GM12892 (cell line): ENCODE data around the gene SCFD2.
"Not testable (repeated sequence)": the region's sequence is repeated elsewhere in the genome, so short reads cannot be mapped to it uniquely, and the experiment has no call there.

Experiments used
- DNase-seq: peaks from one replicate; pipeline ENCODE4 v3.0.0; 2011; ENCODE audit not compliant: insufficient read length
- FAIRE-seq: peaks from 2 replicates; lab custom pipeline; 2011; peaks lifted over from hg19 to GRCh38; lab: Jason Lieb, UNC
- POLR2A ChIP-seq: IDR thresholded peaks from 2 replicates; pipeline ENCODE4 v1.6.1; 2011; ENCODE audit warnings: low read depth, low read length, control low read depth
- POLR2AphosphoS5 ChIP-seq: IDR thresholded peaks from 2 replicates; pipeline ENCODE4 v1.6.1; 2011; ENCODE audit warnings: low read depth, low read length, control low read depth
- TAF1 ChIP-seq: IDR thresholded peaks from 2 replicates; pipeline ENCODE4 v1.6.1; 2011; ENCODE audit warnings: low read depth, mild to moderate bottlenecking, control low read depth, low read length, borderline replicate concordance

The SCFD2 gene

DNA sequence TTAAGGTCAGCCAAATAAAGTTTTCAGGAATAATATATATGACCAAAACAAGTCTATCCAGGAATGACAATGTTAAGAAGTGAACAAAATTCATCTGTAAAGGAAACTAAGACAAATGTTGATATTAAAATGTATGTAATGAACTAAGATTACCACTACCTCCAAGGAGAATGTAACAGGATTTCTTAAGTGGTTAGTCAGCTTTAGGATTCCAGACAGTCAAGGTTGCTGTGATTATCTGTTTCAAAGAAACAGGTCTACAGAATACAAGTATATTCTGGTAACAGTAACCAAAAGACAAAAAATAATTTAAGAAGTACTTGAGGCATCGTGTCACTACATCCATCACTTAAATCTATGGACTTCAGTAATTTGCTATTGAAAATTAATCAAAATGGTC, 172.8 kb downstream of the SCFD2 start:
- FAIRE-seq (no peak), DNase-seq (no peak)
- TF ChIP-seq TAF1 (no peak), POLR2A (no peak), POLR2AphosphoS5 (no peak)

DNA sequence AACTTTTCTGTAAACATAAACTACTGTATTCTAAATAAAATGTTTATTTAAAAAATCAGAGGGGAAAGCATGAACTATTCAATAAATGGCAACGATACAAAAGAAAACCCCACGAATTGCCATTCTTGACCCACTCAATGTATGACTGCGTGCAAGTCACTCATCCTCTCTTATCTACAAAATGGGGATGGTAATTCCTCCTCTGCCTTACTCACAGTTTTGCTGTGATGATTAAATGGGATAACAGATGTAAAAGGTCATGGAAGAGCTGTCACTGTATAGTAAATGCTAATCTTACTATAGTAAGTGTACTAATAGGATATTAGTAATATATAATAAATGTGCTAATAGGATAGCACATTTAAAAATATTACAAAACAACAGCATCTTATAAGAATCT, 173.4 kb downstream of the SCFD2 start:
- no peak for FAIRE-seq
- no peak for DNase-seq
- TF ChIP-seq TAF1 (no peak), POLR2A (no peak), POLR2AphosphoS5 (no peak)

DNA sequence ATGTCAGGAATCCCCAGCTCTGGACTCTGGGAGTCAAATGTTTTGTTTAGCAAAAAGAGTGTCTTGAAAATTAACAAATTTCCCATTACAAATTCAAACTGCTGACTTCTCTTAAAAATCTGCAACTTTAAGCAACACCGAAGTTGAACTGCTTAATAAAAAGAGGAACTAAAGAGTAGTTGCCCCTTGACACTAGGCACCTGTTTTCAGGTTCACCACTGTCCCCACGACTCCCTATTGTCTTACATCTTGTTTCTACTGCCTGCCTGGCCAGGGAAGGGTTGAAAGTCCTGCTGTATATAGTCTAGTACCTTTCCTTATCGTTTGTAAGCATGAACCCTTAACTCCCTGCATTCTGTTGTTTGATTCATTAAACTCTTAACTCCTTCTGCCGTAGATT, 173.9 kb downstream of the SCFD2 start:
- FAIRE-seq (no peak), DNase-seq (no peak)
- no peak for TF ChIP-seq TAF1
- no peak for TF ChIP-seq POLR2AphosphoS5
- no peak for TF ChIP-seq POLR2A

DNA sequence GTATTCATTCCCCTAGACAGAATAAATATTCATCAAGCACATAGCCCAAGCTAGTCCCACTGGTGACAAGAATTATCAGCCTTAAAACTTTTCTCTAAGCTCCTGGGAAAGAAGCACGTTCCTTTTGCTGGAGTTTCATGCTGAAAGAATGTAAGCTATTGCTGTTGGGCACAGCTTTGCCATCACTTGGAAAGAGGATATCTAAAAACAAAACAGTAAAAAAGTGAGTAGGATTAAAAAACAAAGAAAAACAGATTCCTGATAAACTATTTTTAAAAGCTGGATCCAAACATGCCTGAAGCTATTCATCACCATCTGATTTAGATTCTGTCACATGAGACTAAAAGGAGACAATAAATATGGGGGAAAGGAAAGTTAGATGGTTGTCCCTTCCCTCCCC, 176.8 kb downstream of the SCFD2 start:
- FAIRE-seq (no peak), DNase-seq (no peak)
- TF ChIP-seq TAF1 (no peak), POLR2AphosphoS5 (no peak), POLR2A (no peak)

DNA sequence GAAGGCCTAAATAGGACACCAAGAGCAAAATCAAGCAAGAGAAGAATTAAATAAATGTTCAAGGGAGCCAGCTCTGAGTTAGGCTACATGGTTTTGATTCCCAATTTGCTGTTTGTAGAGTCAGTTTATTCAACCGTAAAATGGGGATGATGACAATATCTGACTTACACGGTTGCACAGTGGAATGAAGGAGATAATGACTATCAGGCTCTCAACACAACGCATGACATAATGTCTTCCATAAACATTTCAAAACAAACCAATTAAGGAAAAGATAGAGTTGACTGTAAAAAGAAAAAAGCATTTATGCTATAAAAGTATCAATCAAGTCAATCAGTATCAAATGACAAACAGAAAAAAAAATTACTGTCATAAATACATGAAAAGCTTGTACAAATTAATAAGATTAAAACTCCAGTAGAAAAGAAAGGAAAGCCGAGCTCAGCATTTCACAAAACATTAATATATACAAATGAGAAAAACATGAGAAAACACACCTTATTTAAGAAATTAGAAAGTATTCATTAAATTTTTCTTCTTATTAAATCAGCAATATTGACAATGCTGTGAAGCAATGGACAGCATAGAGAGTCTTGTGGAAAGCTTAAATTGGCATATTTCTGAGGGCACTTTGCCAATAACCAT, 179.0 kb downstream of the SCFD2 start:
- DNase-seq (no peak), FAIRE-seq (no peak)
- no peak for TF ChIP-seq POLR2A
- no peak for TF ChIP-seq TAF1
- TF ChIP-seq POLR2AphosphoS5: no peak

DNA sequence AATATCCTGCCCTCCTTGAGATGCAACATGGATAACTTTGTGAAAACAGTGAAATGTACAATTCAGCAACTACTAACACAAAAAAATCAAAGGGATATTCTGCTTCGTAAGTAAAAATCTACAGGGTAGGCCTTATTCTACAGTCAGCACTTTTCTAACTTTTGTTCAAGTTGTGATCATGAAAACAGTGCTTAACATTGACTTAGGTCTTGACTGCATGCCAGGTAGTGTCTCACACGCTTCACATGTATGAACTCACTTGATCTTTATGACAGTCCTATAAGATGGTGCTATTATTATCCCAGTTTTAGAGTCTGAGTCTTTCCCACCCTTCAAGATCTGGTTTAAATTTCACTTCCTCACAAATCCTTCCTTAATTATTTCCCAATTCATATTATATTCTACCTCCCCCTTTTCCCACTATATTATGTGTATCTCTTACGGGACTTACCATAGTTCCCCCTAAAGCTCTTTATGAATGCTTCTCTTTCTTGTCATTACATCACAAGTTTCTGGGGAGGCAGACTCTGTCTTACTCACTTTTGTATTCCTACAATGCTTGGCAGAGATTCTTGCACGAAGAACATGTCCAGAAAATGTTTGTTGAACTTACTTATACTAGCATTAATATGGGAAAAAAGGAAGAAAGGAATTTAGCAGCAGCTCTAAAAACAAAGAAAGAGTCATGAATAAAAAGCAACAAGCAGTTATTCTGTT, 179.8 kb downstream of the SCFD2 start:
- FAIRE-seq: no peak
- TF ChIP-seq POLR2A: no peak
- TF ChIP-seq POLR2AphosphoS5: no peak
- TF ChIP-seq TAF1: no peak

DNA sequence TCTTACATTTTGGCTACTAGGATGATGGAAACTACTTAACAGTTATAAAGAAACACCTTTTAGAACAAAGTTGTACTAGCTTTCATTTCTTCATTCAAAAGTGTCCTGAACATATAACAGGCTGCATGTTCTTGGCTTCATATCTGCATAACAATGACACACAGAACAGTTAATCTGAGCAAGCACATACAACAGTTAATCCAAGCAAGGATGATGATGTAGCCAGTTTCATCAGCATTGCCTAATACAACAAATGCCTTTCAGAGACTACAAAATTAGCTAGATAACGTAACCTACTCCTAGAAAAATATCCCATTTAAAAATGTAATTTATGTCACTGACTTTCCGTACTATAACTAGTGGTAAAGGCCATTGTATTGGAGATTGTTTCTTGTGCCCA, 182.1 kb downstream of the SCFD2 start:
- FAIRE-seq (peak; percentile 27), DNase-seq (no peak)
- TF ChIP-seq POLR2AphosphoS5 (no peak), TAF1 (no peak), POLR2A (no peak)

More for the DNA sequence above, 179.8 kb downstream of the SCFD2 start:
- DNase-seq: no peak

DNA sequence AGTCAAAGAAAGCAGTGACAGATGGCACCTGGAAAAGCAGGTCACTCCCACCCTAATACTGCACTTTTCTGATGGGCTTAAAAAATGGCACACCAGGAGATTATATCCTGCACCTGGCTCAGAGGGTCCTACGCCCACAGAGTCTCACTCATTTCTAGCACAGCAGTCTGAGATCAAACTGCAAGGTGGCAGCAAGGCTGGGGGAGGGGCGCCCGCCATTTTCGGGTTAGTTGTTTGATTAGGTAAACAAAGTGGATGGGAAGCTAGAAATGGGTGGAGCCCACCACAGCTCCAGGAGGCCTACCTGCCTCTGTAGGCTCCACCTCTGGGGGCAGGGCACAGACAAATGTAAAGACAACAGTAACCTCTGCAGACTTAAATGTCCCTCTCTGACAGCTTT, 188.1 kb downstream of the SCFD2 start:
- not testable (repeated sequence) for DNase-seq, FAIRE-seq

DNA sequence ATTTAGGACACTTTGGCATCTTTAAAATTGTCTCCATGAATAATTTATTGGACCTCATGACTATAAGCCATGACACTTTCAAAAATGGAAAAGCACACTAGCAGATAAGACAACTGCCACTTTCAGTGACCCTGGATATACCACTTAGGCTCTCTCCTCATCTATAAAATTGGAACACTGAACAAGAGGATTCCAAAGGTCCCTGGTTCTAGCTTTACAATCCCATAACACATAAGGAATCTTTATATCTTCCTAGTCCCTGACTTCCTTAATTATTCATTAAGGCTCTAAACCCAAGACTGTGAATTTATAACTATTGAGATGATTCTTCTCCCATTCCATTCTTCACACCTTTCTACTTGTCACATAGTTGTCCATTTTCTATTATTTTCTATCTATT, 190.2 kb downstream of the SCFD2 start:
- TF ChIP-seq POLR2A: no peak
- no peak for TF ChIP-seq TAF1
- no peak for TF ChIP-seq POLR2AphosphoS5
- DNase-seq (no peak), FAIRE-seq (no peak)

DNA sequence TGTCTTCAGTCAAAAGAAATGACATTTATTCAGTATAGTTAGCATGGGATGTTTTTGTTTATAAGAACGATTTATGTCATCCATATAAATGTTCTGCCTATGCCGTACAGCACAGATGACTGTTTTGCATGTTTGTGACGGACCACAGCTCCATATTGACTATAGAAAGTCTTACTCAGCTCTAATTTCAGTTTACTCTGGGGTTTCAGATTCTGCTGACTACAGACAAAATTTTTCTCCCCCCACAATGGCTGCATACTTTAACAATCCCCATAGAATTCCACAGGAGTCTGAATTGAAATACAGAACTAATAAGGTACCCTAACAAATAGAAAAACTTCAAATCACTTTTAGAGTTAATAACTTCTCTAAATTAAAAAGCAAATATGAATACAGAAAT, 191.0 kb downstream of the SCFD2 start:
- TF ChIP-seq POLR2A (no peak), TAF1 (no peak)
- DNase-seq (no peak), FAIRE-seq (no peak)

DNA sequence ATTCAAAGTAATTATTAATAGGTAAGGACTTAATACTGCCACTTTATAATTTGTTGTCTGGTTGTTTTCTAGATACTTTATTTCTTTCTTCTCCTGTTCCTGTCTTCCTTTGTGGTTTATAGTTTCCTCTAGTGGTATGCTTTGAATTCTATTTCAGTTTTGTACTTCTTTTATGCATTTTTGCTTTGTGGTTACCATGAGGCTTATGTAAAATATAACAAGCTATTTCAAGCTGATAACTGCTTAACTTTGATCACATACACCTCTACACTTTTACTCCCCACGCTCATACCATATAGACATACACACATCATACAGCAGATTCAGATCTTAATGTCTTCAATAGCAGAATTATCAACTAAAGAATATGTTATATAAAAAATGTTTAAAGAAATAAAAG, 192.3 kb downstream of the SCFD2 start:
- DNase-seq (no peak), FAIRE-seq (no peak)
- no peak for TF ChIP-seq TAF1

DNA sequence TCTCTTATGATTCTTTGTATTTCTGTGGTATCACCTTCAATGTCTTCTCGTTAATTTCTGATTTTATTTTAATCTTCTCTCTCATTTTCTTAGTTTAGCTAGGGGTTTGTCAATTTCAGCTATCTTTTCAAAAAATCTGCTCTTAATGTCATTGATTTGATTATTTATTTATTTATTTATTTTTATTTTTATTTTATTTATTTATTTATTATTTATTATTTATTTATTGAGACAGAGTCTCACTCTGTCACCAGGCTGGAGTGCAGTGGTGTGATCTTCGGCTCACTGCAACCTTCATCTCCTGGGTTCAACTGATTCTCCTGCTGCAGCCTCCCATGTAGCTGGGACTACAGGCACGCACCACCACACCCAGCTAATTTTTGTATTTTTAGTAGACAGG, 194.1 kb downstream of the SCFD2 start:
- FAIRE-seq (no peak), DNase-seq (no peak)
- TF ChIP-seq POLR2A (no peak), POLR2AphosphoS5 (no peak), TAF1 (no peak)
